Activated T-helper 1 cell treated with Interleukin-2 at 50 U/mL for 16 hours (primary cell): ENCODE results near the gene EFHD1.

Experiments used
- DNase-seq: peaks from one replicate; pipeline ENCODE4 v3.0.0-alpha.2; 2020; ENCODE audit warnings: low read depth

The EFHD1 gene, protein sequence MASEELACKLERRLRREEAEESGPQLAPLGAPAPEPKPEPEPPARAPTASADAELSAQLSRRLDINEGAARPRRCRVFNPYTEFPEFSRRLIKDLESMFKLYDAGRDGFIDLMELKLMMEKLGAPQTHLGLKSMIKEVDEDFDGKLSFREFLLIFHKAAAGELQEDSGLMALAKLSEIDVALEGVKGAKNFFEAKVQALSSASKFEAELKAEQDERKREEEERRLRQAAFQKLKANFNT

DNA sequence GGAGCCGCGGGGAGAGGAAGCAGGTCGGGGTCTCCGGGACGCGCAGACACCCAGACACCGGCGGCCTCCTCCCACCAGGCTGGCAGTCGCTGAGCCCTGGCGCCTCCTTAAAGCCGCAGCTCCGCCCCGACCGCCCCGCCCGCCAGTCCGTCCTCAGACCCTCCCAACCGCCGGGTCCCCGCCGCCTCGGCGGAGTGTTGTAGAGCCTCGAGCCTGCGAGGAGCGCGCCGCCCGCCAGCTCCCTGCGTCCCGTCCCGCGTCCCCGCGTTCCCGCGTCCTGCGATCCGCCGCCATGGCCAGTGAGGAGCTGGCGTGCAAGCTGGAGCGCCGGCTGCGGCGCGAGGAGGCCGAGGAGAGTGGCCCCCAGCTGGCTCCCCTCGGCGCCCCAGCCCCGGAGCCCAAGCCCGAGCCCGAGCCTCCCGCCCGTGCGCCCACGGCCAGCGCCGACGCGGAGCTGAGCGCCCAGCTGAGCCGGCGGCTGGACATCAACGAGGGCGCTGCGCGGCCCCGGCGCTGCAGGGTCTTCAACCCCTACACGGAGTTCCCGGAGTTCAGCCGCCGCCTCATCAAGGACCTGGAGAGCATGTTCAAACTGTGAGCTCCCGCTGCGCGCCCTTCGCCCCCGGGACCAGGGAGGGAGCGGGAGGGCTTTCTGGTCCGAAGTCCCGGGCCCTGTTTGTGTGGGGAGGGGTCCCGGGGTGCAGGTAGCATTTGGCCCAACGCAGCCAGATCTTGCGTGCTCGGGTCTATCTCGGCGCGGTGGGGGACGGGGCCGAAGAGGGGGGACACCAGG, at the start of gene EFHD1:
TSS of gene EFHD1 (plus strand) at position 192 of the 793 bp plus-strand sequence. CDS start at position 293, 101 bp downstream.
- DNase-seq = peak; percentile 24

DNA sequence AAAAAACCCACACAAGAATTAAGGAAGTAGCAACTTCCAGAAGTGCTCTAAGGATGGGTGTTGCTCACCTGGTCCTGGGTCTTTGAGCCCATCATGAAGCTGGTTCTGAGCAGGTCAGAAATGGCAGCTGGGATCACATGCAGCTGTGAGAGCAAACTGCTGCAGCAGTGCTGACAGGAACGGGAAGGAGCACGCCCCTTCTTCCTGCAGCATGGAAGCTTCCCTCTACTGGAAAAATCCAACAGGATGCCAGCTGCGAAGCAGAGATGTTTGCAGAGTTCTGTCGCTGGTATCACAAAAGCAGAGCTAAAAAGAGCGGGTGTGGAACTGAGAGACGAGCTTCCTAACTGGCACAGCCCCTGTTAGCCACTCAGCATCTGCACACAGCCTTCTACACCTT, 49.2 kb upstream of the EFHD1 start:
- DNase-seq = no peak

DNA sequence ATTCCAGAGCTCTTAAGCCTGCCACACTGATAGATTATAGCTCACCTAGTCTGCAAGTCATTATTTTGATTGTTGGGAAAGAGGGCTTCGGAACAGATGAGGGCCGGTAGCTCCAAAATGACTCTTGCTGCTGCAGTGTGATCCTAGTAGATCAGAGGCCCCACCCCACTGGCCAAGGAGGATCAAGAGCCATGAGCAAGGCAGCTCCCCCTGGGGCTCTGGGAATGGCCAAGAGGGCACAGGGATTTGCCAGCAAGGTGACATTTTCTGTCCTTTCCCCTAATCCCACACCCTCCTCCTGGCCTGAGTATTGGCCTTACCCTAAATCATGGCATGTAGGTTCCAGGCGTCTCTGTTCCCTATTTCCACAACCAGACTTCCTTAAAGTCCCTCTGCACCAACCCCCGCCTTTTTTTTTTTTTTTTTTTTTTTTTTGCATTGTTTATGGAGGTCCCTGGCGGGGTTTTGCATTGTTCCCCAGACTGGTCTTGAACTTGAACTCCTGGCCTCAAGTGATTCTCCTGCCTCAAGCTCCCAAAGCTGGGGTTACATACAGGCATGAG, 46.4 kb upstream of the EFHD1 start:
- no peak for DNase-seq

DNA sequence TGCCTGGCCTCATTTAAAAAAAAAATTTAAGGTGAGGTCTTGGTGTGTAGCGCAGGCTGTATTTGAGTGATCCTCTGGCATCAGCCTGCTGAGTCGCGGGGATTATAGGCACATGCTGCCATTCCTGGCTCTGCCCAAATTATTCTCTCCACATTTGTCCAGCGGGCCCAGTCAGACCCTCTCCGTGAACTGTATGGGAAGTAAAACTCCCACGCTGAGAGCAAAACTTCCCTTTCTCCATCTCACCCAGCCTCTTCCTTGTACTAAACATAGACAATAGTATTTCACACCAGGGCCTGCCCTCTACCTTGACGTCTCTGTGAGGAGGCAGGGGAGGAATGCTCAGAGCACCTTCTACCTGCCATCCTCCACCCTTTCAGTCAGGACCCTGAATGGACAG, 45.9 kb upstream of the EFHD1 start:
- no peak for DNase-seq

DNA sequence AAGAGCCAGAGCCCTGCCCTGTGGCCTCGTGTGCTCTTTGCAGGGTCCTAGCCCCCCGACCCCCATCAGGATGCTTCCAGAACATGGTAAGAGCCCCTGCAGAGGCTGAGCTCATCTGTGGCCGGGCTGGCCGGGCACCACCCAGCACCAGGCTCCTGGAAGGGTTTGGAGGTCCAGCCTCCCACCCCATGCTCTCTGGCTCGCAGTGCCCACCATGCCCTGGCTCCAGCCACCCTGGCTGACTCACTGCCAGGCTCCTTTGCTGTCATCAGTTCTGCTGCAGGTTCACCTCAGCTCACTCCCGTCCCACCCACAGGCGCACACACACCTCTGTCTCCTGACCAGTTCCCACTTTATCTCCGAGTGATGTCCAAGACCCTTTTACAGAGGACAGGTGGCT, 45.4 kb upstream of the EFHD1 start:
- DNase-seq = no peak

DNA sequence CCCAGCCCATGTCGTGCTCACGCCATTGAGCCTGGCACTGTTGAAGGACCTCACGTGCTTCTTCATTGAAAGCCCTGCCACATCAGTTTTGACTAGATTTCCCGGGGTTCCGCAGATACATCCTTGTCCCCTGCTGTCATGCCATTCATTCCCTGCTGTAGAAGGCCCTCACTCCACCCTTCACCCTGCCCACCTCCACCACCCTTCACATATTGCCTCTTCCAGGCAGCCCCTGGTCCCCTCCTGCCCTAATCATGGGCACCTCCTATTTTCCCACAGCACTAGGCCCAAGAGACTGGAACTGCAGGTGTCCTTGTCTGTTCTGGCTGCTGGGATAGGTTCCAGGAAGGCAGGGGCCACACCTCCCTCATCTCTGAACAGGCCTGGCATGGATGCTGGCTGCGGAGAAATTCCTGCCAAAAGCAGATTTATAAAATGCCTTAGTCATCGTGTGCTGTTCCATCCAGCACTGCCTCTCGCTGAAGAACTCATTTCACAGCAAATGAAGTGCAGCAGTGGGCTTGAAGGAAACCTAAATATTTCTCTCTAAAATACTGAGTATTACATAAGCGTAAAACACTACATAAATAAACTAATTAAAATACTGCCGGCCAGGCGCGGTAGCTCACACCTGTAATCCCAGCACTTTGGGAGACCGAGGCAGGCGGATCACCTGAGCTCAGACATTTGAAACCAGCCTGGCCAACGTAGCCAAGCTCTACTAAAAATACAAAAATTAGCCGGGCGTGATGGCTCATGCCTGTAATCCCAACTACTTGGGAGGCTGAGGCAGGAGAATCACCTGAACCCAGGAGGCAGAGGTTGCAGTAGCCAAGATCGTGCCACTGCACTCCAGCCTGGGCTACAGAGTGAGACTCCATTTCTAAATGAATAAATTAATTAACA, 44.5 kb upstream of the EFHD1 start:
- DNase-seq = no peak

DNA sequence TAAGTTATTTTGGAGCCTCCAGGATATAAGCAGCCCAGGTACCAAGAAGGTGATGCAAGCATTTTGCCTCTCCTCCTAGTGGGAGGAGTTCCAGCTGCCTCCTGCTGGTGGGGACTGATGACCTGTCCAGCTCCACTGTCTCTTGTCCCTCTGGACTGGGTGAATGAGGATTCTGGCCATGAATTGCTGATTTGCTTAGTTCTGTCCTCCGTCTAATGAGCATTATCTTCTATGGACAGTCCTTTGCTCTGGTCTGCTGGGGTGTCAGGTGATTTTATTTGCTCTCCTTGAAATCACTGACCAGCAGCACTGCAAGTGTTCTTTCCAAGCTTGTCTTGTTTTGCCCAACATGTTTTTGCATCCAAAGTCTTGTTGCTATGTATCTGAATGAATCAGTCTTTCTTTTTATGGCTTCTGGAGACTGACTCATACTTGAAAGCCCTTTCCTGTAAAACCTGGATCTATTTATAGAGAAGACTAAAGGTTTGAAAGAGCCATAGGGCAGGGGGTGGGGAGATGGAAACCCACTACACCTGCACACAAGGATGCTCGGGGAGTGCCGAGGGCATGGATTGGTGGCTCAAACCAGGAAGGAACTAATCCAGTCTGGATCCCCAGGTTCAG, 40.5 kb upstream of the EFHD1 start:
- DNase-seq = no peak

DNA sequence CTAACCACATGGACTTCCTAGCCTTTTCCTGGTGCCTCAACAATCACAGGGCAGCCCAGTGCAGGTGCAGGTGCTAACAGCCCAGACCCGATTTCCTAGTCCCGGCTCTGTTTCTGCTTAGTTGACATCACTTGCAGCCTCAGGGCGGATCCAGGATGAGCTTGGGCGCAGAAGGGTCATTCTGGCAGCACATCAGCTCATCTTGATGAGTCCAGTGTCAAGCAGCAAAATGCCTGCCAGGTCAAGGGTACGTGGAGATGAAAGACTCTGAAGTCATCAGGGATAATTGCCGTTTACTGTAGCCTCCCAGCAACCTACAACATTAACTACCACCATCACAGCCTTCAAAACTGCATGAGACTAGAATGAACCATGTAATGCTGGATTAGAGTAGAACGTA, 39.4 kb upstream of the EFHD1 start:
- no peak for DNase-seq

DNA sequence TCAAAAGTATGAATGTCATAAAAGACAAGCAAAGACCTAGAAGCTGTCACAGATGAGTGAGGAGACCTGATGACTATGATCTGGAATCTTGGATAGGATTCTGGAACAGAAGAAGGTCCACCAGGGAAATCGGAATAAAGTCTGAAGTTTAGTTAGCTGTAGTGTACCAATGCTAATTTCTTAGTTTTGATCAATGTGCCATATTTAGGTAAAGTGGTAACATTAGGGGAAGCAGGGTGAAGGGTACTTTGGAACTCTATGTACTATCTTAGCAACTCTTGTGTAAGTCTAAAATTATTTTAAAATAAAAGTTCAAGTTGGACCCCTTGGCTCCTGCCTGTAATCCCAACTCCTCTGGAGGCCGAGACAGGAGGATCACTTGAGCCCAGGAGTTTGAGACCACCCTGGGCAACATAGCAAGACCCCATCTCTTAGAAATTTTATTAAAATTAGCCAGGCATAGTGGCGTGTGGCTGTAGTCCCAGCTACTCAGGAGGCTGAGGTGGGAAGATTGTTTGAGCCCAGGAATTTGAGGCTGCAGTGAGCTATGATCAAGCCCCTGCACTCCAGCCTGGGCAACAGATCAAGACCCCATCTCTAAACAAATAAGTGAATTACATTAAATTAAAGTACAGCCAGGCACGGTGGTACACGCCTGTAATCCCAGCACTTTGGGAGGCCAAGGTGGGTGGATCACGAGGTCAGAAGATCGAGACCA, 35.9 kb upstream of the EFHD1 start:
- no peak for DNase-seq

DNA sequence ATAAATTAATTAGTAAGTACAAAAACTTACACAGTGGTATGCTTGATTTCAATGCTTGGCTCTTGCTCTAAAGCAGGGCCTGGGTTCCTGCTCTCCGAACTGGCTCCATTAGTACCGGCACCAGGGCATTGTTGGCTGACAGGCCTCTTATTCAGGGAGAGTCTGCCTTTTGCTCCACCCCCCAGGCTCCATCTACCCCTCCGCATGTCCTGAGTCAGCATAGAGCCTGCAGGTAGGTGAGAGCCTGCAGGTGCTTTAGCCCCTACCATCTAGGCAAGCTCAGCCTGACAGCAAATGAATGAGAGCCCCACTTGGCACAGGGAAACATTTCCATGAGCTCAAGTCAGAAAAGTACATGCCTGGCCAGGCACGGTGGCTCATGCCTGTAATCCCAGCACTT, 35.1 kb upstream of the EFHD1 start:
- no peak for DNase-seq

DNA sequence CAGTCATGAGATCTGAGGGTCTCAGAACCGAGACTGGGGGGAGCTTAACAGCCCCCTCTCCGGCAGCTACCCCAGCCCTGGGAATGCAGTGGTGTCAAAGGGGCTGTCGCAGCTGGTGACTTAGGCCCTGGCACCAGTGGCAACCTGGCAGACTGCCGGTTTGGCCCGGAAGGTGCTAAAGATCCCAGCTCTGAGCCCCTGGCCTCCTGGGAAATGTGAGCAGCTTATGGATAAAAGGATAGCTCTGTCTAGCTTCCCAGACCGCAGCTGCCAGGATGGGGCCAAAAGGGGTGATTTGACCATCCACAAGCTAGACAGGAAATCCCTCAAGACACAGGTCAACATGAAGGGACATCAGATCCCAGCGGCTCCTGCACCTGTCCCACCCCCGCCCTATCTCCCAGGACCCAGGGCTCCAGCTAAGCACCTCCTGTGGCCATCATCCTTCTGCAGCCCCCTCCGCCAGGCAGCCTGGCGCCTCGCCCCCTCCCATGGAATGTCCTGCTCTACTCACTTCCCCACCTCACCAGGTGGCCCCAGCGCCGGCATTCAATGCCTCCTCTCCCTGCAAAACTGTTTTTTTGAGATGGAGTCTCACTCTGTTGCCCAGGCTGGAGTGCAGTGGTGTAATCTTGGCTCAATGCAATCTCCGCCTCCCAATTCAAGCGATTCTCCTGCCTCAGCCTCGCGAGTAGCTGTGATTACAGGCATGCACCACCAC, 33.2 kb upstream of the EFHD1 start:
- DNase-seq = no peak

DNA sequence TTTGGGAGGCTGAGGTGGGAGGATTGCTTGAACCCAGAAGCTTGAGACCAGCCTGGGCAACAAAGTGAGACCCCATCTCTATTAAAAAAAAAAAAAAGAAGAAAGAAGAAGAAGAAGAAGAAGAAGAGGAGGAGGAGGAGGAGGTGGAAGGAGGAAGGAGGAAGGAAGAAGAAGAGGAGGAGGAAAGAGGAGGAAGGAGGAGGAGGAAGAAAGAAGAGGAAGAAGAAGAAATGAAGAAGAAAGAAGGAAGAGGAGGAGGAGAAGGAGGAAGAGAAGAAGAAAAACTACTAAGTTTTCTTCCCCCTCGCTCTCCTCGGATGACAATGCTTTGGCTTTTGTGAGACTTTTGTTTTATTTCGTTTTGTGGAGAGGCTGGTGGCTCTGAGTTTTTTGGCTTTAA, 30.1 kb upstream of the EFHD1 start:
- no peak for DNase-seq

DNA sequence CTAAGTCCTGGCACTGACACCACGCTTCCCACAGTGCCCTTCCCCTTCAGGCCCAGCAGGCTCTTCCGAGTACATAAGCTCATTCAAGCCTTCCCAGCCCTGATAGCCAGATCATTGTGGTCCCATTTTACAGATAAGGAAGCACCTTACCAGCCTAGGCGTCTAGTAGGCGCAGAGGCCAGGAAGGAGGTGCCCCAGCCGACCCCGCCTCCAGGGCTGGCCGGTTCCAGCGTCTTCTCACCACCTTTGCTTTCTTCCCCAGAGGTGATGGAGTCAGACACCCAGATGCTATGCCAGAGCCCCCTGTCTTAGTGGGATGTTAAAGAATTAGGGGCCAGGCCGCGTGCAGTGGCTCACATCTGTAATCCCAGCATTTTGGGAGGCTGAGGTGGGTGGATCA, 28.9 kb upstream of the EFHD1 start:
- no peak for DNase-seq

DNA sequence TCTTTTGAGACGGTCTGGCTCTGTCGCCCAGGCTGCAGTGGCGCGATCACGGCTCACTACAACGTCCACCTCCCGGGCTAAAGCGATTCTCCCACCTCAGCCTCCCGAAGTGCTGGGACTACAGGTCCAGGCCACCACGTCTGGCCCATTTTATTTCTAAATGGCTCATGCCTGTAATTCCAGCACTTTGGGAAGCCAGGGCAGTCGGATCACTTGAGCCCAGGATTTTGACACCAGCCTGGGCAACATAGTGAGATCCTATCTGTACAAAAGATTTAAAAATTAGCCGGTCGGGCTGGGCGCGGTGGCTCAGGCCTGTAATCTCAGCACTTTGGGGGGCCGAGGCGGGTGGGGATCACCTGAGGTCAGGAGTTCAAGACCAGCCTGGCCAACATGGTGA, 26.4 kb upstream of the EFHD1 start:
- no peak for DNase-seq

DNA sequence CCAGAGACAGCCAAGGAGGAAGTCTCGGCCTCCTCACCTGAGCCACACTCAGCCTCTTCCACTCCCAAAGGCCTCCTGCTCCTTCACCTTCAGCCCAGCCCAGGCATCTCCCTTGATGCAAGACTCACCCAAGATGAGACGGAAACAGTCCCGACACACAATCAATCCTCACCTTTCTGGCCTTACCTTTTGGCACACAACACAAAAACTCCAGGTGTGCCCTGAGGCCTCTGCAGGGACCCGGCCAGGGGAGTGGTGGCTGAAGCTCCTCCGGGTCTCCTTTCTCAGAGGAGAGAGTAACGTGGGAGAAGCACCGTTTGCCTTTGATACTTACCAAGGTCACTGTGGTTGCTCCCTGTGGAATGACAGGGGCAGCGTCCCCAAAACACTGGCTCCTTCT, 23.8 kb upstream of the EFHD1 start:
- no peak for DNase-seq

DNA sequence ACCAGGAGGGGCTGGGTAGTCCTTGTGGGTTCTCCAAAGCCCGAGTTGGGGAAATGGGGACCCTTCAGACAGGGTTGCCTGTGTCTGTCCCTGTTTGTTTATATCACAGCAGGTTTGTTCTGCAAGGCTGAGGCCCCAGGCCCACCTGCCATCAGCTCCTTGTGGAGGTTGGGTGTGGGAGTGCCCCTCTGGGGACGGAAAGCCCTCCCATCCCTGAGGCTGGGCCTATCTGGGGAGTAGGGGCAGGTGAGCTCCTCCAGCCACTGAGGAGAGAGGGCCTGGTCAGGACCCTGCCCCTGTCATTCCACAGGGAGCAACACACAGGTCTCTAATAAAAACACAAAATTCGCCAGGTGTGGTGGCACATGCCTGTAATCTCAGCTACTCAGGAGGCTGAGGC, 23.3 kb upstream of the EFHD1 start:
- DNase-seq = no peak

DNA sequence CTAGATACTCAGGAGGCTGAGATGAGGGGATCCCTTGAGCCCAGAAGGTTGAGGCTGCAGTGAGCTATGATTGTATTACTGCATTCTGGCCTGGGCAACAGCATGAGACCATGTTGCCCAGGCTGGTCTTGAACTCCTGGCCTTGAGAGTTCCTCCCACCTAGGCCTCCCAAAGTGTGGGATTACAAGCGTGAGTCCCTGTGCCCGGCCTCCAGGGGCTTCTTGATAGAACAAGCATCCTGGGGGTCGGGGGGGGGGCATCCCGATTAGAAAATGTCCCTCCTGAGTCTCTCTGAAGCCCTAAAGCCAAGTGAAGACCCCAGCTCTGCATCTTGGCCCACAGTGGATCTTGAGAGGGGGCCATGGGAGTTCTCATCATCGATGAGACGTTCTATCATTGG, 22.3 kb upstream of the EFHD1 start:
- no peak for DNase-seq

DNA sequence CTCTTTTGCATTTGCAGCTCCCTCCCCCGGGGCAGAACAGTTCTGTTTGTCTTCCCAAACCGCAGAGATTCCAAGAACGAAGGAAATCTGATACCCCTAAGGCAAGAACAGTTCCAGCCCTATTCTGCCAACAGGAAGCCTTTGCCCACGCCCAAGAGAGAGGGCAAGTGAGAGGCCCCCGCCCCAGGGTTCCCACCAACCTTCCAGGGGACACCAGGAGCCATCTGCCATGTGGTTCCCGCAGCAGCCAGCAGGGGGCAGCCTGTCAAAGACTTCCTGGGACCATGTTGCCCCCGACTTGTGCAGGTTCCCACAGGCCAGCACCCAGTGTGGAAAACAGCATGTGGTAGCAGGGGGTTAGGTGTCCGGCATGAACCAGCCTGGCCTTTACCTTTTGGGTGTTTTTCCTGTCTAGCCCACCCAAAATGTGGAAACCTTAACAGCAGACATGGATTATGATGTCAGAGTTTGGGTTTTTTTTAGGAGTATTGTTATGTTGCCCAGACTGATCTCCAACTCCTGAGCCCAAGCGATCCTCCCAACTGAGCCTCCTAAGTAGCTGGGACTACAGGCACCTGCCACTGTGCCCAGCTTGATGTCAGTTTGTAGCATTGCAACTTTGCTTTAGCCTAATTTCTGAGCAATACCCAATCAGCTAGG, 21.7 kb upstream of the EFHD1 start:
- DNase-seq = peak; percentile 39

DNA sequence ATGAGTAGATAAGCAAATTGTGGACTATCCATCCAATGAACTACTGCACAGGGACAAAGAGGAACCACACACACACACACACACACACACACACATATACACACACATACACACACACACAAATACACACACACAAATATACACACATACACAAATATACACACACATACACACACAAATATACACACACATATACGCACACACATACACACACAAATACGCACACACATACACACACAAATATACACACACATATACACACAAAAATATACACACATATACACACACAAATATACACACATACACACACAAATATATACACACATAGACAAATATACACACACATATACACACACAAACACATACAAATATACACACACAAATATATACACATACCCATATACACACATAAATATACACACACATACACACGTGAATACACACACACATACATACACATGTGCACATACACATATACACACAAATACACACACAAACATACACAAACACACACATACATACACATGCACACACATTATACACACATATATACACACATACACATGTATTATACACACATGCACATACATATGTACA, 19.8 kb upstream of the EFHD1 start:
- DNase-seq = no peak

DNA sequence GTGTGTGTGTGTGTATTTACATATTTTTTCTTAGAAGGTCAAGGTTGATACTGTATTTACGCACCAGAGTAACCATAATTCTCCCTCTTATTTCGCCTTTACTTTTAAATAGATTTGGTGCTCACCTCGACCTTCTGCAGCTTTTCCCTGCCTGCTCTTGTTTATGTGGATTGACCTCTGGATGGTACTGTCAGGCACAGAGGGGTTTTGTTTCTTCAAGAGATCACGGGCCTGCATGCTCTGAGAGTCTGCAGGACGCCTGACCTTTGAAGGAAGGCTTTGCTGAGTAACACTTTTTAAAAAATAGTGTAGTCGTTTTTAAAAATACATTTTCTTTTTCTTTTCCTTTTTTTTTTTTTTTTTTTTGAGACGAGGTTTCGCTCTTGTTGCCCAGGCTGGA, 18.1 kb upstream of the EFHD1 start:
- no peak for DNase-seq
